GM19328 (cell line): Measurements from ENCODE around the gene MAN1B1.
"Not testable (repeated sequence)": the region's sequence is repeated elsewhere in the genome, so short reads cannot be mapped to it uniquely, and the experiment has no call there.

Source experiments
- ATAC-seq: cut with Tn5 transposase; IDR thresholded peaks from one replicate; pipeline ENCODE4 v1.9.1; 2021; ENCODE audit warnings: mild to moderate bottlenecking, moderate library complexity; ENCODE audit not compliant: unreplicated experiment

The MAN1B1 gene

GRCh38 chr9:137126786-137127185 lies 40.0 kb downstream of the MAN1B1 start:
- no peak for ATAC-seq

GRCh38 chr9:137127301-137128157 lies 40.7 kb downstream of the MAN1B1 start:
- no peak for ATAC-seq

- no peak for ATAC-seq
Measured at GRCh38 chr9:137128158-137128861, 41.5 kb downstream of the MAN1B1 start.

DNA sequence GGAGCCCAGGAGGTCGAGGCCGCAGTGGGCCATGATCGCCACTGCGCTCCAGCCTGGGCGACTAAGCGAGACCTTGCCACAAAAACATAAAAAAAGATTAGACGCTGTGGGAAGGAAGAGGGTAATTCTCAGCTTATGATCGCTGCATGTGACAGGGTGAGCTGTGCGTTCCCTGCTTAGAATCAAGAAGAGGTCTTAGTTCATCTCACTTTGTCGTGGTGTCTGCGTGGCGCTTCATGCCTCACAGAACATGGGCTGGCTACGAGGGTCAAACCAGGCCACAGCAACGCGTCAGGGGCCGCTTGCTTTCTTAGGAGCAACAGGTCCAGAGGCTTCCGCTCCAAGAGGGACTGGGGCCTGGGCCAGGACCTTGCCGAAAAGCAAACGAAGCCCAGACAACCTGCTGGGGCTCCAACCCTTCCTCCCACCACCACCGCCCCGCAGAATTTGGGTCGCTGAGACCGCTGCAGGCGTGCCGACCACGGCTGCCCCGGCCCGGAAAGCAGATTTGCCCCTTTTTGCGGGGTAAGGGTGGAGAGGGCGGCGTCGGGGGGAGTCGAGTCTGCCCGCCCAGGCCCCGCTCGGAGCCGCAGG lies 42.2 kb downstream of the MAN1B1 start:
- peak; percentile 3 for ATAC-seq

DNA sequence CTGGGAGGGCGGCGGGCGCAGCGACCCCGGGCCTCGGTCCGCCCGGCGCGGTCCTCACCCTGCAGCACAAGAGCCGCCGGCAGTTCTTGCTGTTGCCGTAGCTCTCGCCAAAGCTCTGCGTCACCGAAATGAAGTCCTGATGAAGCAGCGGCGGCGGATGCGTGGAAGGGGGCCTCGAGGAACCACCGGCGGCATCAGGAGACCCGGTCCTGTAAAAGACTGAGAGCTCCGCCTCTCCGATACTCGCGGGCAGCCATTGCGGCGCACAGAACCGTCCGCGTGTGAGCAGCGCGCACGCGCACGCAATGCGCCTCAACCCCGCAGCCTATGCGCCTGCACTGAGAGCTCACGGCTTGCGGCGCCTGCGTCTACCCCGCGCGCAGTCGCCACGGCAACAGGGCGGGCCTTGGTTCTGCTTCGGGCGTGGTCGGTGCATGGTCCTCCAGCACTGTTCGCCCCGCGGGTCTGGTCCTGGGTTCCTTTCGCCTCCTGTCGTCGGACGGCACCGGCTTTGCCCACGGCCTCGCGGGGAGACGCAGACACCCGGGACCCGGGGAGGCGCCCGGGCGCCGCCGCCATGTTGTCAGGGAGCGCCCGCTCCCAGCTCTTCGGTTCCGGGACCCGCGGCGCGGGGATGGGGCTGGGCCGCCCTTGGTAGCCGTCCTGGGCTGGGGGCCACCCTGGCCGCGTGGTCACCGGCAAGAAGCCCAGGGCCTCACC lies 42.8 kb downstream of the MAN1B1 start:
- ATAC-seq = peak; percentile 69

DNA sequence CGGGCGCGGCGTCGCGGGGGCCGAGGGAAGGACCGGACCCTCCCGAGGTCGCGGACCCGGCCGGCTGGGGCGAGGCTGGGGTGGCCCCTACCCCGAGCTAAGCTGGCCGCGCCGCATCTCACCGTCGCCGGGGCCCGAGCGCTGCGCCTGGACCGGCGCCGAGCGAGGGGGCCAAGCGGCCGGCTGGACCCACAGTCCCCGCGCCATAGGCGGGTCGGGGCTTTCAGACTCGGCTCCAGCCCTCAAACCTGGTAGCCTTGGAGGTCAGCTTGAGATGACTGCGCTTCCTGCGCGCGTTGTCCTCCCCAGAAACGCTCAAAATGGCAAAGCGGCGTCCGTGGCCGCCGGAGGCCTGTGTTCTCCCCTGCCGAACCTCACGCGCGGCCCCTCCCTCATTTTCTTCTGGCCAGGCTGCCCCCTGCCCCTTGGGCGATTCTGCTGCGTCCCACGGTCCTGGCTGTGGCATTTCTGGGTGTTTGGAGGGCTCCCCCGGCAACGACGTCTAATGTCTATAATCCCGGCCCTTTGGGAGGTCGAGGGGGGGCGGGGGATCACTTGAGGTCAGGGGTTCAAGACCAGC lies 43.5 kb downstream of the MAN1B1 start:
- peak; percentile 8 for ATAC-seq

DNA sequence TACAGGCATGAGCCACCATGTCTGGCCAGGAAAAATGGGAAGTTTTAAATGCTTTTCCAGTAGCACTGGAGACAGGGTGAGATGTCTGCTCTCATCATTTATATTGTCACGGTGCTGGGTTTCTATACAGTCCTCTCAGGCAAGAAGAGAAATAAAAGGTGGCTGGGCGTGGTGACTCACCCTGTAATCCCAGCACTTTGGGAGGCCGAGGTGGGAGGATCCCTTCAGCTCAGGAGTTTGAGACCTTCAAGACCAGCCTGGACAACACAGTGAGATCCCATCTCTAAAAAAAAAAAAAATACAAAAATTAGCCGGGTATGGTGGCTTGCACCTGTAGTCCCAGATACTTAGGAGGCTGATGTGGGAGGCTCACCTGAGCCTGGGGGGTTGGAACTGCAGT lies 47.4 kb downstream of the MAN1B1 start:
- no peak for ATAC-seq

DNA sequence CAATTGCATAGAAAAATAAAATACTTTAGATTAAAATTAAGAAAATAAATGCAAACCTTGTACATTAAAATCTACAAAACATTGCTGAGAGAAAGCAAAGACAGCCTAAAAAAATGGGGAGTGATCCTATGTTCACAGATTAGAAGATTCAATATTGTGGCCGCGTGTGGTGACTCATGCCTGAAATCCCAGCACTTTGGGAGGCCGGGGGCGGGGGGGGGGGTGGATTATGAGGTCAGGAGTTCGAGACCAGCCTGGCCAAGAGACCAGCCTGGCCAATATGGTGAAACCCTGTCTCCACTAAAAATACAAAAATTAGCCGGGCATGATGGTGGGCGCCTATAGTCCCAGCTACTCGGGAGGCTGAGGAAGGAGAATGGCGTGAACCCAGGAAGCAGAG lies 48.4 kb downstream of the MAN1B1 start:
- ATAC-seq = not testable (repeated sequence)

GRCh38 chr9:137136261-137136880 lies 49.6 kb downstream of the MAN1B1 start:
- no peak for ATAC-seq

GRCh38 chr9:137136881-137137607 lies 50.3 kb downstream of the MAN1B1 start:
- no peak for ATAC-seq

DNA sequence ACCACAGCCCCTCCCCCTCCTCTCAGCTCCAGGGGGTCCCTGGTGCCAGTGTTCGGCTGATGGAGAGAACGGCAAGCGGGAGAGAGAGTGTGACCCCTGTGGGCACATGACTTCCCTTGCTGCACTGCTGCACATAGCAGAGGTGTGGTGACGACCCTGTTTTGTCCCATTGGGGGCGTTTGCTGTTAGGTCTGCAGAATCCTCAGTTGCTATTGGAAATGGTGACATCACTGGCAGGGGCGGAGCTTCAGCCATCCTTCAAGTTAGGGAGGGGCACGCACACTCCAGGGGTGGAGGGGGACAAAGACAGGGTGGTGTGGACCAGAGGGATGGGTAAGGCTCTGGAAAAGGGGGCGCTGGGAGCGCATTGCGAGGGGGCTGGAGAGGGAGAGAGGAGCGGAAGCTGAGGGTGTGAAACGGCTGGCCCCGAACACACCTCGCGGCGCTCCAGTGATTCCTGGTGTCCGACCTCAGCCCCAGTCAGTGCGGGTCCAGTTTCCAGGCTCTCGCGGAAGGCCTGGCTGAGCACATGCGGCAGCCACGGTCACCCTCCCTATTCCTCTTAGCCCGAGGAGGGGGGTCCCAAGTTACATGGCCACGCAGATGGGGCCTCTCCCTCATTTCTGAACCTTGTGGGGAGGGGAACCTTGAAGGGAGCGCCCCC lies 51.4 kb downstream of the MAN1B1 start:
- no peak for ATAC-seq

DNA sequence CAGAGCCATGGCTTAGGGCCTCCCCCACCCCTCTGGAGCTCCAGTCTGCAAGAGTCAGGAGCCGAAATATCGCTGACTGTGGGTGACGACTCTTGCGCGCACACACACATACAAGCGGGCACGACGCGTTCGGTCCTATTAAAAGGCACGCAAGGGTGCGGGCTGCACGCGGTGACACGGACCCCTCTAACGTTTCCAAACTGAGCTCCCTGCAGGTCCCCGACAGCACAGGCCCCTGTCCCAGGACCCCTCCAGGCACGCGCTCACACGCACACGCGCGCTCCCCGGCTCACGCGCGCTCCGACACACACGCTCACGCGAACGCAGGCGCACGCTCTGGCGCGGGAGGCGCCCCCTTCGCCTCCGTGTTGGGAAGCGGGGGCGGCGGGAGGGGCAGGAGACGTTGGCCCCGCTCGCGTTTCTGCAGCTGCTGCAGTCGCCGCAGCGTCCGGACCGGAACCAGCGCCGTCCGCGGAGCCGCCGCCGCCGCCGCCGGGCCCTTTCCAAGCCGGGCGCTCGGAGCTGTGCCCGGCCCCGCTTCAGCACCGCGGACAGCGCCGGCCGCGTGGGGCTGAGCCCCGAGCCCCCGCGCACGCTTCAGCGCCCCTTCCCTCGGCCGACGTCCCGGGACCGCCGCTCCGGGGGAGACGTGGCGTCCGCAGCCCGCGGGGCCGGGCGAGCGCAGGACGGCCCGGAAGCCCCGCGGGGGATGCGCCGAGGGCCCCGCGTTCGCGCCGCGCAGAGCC lies 52.1 kb downstream of the MAN1B1 start, which contains the start of gene GRIN1:
GRIN1 (plus strand) TSS at position 433 of the 746 bp plus-strand sequence. CDS start 333 bp downstream, outside the sequence.
- no peak for ATAC-seq

DNA sequence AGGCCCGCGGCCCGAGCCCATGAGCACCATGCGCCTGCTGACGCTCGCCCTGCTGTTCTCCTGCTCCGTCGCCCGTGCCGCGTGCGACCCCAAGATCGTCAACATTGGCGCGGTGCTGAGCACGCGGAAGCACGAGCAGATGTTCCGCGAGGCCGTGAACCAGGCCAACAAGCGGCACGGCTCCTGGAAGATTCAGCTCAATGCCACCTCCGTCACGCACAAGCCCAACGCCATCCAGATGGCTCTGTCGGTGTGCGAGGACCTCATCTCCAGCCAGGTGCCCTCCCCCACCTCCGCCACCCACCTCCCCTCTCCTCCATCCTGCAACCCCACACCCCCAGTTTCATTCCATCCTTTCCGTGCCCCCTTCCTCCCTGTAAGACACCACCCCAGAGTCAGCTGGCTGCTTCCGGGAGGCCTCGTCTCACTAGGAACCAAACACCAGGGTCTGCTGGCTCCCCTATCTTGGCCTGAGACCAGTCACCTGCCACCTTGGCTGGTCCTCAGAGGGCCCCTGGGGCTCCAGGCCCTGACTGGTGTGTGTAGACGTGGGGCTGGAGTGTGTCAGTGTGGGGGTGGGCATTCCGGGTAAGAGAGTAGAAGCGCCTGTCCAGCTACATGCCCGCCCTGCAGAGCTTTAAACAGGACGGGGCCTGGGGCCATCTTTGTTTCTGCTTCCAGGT lies 52.8 kb downstream of the MAN1B1 start:
- ATAC-seq = no peak

DNA sequence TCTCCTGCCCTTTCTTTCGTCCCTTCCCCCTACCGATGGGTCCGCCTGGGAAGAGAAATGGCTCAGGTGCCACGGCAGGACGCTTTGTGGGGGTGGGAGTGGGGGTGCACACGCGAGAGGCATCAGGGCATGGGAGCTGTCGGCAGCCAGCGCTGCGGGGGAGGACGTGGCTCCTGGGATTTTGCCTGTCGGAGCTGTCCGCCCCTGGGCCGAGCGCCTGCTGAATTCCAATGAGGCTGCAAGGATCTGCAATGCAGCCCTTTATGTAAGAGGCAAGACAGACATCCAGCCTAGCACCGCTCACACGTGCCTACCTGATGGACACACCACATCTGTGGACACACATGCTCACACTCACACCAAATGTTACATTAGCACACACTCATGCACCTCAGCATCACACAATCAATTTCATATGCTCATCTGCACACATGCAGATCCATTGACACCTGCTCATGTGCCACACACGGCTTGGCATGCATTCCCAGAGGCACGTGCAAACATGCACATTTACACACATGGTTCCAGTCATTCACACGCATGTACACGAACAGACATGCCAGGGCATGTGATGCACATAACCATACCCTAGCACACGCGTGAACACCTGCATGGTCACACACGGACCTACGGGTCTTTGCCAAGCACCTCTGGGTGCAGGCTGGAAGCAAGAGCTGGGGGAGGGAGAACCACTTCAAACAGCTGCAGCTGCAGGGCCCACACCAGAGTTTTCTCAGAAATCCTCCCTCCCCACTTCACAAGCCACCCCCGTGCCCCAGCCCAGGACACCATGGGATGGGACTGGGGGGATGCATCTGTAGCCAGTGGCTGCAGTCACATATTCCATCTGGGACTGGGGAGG lies 53.6 kb downstream of the MAN1B1 start:
- ATAC-seq = no peak

DNA sequence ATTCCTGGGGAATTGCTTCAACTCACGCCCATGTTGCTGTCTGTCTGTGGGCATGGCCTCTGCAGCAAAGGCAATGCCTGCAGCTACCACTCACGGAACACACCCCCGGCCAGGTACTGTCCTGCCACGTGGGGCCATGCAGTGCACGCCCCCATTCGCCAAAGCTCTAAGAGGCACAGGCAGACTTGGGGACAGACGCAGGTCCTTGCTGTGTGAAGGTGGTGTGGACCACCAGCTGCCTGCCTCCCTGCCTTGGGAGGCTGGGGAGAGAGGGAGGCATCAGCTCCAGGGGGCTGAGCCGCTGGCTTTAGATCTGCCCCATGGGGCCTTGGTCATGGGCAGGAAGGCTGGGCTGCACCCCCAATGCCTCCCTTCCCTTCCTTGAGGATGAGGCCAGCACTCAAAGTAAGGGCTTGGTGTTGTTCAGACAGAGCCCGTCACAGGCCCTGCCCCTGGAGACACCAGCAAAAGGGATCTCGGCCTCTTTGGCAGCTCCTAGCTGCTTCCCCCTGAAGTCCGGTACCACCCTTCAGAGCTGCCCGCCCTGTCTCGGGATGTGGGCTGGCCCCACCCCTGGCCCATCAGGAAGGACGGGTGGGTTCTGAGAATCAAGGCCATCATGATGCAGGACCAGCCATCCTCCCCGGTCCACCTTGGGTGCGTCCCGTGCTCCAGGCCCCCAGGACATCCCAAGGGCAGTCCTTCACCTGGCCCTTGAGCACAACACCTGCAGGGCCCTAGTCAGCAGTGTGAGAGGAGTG lies 54.4 kb downstream of the MAN1B1 start:
- ATAC-seq = no peak
